Measurements from ENCODE around the gene PDZD8.
A peak's percentile ranks its signal among the peaks of the same experiment; 100 is the strongest.
"Not testable (repeated sequence)": the region's sequence is repeated elsewhere in the genome, so short reads cannot be mapped to it uniquely, and the experiment has no call there.

PDZD8 gene

DNA sequence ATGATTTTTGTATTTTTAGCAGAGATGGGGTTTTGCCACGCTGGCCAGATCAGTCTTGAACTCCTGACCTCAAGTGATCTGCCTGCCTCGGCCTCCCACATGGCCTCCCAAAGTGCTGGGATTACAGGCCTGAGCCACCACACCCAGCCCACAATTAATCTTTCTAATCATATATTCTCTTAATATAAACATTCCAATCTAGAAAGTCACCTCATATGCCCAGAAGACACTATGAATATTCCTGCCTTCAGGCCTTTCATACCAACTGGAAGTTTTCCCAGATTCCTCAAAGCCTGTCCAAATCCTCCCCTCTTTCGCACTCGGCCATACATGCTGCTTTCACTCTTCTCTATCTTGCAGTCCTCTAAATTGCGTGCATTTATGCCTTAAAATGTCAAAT lies 32.6 kb downstream of the PDZD8 start:
- peak; percentile 66 for DNase-seq

DNA sequence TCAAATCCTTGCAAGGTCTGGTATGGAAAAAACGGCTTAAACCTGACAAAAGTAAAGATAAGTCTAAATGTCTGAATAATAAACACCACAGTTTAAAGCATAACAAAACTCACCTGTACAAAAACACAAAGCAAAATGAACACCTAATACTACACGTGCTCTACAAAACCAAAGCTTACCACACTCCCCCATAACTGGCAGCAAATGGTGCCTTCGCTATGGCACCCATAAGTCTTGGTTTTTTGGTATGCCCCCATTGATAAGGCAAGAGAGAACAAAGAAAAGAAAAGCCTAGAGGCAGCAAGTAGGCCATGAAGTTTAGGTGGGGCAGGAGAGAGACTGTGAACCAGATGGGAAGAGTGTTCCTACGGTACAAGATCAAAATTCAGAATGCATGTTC lies 34.2 kb downstream of the PDZD8 start:
- DNase-seq = no peak

DNA sequence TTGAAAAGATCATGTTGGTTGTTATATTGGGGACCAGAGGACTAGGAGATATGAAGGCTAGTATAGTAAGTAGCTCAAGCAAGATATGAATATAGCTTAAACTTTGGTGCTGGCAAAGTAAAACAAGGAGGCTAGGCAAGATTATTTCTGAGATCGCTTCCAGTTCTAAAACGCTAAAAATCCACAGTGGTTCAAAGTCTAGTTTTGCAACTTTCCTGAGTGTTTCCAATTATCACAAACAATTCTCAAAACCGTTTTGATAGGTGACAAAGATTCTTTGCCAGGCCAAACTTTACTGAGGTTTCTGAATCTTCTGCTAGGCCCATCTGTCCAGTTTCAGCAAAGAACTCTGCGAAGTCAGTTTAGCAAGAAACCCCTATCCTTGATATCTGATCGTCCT lies 35.3 kb downstream of the PDZD8 start:
- no peak for DNase-seq

DNA sequence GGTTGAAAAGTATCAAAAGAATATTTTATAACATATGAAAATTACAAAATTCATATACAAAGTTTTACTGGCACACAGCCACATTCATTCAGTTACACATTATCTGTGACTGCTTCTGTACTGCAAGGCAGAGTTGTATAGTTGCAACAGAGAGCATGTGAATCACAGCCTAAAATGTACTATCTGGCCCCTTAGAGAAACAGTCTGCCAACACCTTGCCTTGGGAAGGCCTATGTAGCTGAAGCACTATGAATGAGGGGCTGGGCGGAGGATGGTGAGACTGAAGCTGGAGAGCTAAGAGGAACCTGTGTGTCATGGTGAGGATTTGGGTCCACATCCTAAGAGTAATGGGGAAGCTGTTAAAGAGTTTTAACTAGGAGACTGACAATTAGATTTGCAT lies 35.7 kb downstream of the PDZD8 start:
- no peak for DNase-seq

DNA sequence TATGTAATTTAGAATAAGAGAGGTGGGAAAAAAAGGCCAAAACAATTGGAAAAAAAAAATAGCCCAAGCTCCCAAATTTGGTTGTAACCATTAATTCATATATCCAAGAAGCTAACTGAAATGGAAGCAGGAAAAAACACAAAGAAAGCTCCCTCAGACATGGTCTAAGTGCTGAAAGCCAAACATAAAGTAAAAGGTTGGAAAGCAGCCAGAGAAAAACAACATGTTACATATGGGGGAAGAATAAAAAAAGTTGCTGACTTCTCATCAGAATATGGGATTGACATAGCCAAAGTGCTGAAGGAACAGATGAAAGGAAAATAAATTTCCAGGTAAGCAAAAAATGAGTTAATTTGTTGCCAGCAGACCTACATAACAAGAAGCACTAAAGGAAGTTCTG lies 40.3 kb downstream of the PDZD8 start:
- DNase-seq = no peak

DNA sequence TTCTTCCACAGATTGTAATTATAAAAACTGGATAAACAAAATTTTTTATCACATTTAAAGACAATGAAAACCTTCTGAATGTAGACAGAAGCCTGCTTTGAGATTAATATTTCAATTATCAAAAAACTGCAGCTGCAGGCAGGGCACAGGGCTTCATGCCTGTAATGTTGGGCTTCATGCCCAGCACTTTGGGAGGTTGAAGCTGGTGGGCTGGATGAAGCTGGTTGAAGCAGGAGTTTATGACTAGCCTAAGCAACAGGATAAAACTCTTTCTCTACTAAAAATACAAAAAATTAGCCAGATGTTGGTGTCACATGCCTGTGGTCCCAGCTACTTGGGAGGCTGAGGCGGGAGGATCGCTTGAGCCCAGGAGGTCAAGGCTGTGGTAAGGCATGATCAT lies 41.2 kb downstream of the PDZD8 start:
- DNase-seq = no peak

DNA sequence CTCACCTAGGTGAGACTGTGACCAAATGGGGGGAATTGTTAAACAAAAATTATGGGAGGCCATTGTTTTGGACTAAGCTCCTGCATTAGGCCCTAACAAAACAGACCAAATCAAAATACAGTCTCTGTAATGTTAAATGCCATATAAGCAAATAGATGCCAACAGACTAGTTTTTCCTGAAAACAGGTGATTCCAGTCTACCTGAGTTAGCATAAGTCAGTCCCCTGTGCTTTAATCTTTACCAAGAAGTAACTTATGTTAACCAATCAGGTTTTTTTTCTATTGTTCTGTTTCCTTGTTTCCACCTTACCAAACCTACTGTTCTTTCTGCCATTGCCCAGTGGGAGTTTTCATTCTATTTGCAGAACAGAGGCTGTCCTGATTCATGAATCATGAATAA lies 48.0 kb downstream of the PDZD8 start:
- DNase-seq = no peak

DNA sequence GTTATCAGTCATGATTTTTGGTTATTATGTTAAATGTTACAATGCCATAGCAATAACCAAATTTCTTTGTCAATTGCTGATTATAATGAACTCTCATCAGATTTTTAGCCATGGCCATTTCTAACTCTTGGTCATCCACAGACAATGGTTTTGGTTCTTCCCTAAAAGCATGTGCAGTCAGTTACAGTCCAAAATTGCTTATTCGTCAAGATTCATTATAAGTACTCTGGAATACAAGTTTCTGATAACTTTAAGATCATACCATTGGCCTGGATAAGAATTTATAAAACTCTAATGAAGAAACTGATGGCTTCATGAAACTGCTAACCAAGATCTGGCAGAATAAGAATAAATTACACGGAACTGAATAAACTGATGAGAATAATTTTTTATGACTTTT lies 50.9 kb downstream of the PDZD8 start:
- DNase-seq = no peak

DNA sequence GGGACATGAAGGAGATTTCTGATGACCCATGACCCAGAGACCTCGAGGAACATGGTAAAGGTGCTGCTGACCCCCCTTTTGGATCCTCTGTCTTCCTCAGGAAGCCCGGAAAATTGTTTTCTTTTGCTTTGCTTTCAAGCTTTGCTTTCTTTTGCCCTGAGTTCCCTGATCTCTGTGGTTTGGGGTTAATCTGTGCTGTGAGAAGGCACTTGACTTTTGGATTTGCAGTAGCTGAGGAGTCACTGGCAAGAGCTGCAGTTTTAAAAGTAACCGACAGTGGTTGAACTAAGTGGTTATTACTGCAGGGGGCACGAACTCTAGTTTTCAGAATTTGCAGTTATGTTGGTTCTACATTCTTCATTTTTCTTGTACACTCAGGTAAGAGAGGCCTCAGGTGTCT lies 53.0 kb downstream of the PDZD8 start:
- DNase-seq = no peak

DNA sequence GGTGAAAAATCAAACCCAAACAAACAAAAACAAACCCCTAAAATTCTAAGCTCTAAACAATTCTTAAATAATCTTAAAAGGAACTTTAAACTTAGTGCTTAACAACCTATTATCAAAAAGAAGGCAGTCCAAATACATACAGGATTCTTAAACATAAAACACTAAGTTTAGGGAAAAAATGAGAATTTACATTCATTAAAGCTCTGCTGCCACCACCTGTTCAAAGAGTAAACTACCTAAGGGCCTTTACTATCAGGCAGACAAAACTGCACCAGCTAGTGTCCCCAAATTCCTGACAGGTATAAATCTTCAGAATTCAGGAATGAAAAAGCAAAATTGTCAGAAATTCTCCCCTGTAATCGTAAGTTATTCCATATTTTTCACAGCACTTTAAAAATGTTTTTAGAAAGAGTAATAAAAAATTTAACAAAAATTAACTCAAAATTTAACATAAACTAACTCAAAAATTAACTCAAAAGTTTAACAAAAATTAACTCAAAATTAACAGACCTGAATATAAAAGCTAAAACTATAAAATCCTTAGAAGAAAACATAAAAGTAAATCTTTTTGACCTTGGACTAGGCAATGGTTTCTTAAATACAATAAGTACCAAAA lies 55.1 kb downstream of the PDZD8 start:
- no peak for DNase-seq

DNA sequence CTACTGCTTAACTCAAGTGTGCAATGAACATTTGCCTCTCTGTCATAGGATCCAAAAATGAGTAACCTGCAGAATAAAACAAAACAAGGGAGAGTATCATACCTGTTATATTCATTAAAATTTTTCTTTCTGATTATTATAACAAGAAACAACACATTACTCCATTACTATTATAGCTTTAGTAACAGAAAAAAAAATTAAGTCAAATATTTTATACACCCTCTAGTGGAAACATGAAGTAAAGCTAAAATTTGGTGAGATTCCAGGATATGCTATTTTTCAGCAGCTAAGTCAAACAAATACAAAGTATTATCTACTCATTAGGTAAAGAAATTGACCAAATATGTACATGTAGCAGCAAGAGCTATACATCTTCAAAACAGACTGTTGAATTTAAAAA lies 56.3 kb downstream of the PDZD8 start:
- DNase-seq = no peak

DNA sequence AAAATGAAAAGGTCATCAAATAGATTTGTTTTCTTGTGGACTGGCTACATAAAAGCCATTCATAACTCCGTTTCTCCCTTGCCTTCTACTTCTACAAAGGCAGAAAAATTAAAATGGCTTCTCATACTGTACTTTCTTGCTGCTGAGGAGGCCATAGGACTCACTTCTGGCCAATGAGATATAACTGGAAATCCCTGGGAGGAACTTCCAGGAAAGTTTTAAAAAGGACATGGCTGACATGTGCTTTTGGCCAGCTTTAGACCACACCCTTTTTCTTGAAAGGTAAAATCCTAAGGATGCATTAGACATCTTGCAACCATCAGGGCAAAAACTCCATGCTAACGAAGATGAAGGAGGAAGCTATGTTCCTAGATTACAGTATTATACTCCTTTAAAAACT lies 58.5 kb downstream of the PDZD8 start:
- no peak for DNase-seq

DNA sequence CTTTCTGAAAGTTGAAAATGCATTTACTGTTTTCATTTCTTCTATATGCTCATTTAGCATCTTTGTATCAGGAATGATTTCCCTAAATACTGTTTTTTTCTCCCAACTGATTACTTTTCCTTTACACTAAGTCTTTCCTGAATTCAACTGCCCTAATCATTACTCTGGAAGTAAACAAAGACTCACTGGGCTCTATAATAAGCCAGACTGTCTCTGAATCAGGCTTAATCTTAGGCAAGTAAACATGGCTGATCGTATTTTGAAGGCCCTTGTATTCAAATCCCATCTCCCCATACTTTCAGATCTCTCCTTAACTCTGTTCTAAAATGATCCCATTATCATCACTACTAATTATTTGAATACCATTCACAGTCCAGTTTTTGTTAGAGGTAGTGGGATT lies 61.6 kb downstream of the PDZD8 start:
- no peak for DNase-seq

DNA sequence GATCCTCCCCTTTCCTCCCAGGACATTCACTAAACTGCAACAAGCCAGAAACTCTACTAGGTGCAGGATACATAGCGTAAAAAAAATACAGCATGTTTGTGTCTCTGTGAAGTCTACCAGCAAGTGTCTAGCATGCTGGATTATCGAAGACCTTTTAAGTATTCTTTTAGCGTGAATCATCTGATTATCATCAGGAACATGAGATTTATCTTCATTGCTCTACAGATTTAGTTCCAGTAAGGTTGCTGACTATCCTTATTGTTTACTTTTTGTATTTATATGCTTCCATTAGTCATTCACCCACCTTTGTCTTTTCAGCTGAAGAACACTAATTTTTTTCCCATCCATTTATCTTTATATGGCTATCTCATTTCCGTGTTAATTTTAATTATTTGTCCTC lies 62.8 kb downstream of the PDZD8 start:
- no peak for DNase-seq

DNA sequence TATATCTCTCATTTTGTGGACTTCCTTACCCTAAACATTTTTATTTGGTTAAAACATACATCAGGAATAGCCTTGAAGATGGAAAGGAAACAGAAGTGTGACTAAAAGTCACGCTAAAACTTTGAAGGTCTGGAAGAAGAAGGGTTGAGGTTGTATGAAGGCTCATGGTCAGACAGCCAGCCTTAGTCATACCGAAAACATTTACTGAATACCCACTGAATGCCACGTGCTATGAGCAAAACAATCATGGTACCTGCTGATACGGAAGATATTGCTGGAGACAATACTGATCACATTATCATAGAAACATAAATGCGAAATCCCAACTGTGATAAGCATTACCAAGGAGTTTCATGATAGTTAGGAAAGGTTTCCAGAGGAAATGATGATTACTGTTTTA lies 64.0 kb downstream of the PDZD8 start:
- DNase-seq = no peak

DNA sequence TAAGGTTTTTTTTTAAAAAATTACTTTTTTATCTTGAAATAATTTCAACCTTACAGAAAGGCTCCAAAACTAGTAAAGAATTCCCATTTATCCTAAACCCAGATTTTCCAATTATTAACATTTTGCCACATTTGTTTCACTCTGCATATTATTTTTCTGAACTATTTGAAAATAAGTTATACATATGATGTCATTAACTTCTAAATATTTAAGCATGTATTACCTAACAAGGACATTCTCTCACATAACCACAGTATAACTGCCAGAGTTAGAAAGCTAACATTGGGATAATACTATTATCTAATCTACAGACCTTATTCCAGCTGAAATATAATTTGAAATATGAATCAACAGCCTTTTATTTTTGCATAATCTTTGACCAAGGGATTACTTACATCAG lies 68.6 kb downstream of the PDZD8 start:
- DNase-seq = no peak

DNA sequence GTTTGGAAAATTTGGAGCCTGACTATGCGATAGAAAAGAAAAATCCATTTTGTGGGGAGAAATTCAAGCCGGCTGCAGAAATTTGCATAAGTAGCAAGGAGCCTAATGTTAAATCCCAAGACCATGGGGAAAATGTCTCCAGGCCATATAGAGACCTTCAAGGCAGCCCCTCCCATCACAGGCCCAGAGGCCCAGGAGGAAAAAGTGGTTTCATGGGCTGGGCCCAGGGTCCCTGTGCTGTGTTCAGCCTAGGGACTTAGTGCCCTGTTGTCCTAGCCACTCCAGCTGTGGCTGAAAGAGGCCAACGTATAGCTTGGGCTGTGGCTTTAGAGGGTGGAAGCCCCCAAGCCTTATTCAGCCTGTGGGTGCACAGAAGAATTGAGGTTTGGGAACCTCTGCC lies 71.8 kb downstream of the PDZD8 start:
- not testable (repeated sequence) for DNase-seq

DNA sequence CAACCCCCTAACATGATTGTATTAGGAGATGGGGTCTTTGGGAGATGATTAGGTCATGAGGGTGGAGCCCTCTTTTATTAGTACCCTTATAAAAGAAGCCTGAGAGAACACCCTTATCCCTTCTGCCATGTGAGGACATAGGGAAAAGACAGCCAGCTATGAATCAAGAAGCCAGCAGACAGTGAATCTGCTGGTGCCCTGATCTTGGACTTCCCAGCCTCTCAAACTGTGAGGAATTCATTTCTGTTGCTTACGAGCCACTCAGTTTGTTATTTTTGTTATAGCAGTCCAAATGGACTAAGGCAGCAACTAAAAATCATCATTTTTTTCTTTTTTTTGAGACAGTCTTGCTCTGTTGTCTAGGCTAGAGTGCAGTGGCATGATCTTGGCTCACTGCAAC lies 74.6 kb downstream of the PDZD8 start:
- DNase-seq = no peak

DNA sequence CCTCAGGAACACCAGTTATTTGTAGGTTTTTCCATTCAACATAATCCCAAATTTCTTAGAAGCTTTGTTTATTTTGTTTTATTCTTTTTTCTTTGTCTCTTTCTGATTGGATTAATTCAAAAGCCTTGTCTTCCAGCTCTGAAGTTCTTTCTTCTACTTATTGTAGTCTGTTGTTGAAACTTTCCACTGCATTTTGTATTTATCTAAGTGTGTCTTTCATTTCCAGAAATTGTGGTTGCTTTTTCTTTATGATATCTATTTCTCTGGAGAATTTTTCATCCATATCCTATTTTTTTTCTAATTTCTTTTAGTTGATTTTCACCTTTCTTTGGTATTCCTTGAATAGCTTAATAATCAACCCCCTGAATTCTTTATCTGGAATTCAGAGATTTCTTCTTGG lies 75.8 kb downstream of the PDZD8 start:
- DNase-seq = no peak

DNA sequence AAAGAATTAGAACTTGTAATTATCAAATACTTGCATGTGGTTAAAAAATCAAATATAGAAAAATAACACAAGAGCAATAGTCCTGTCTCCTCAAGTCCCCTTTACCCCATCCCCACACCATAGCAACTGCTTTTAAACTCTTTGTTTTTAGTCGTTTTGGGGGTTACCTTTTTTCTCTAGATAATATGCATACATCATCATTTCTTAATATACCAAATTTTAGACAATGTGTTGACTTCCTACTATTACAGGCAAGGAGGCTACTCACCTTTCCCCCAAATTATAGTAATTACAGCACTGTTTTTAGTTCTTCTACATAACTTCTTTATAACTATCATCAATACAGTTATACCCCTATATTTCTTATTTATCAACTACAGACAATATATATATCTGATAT lies 77.0 kb downstream of the PDZD8 start:
- no peak for DNase-seq

DNA sequence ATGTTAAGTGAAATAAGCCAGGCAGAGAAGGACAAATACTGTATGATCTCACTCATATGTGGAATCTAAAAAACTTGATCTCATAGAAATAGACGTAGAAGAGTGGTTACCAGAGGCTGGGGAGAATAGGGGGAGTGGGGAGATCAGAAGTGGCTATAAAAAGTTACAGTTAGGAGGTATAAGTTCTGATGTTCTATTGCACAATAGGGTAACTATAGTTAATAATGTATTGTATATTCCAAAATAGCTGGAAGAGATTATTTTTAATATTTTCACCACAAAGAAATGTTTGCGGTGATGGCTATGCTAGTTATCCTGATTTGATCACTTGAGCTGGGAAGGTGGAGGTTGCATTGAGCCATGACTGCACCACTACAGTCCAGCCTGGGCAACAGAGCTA lies 80.5 kb downstream of the PDZD8 start:
- DNase-seq = no peak

DNA sequence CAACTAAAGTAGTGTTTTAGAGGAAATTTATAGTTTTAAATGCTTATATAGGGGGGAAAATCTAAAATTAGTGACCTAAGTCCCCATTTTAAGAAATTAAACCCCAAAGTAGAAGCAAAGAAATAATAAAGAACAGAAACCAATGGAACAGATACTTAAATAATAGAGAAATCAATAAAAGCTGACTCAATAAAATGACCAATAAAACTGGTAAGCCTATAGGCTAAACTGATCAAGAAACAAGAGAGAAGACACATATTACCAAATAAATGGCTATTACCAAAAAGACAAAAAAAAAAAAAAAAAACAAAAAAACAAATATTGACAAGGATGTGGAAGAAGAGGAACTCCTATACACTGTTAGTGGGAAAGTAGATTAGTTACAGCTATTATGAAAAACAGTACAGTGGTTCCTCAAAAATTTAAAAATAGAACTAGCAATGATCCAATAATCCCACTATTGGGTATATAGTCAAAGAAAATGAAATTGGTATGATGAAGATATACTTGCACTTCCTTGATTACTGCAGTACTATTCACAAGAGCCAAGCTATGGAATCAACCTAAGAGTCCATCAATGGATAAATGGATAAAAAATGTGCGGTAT lies 81.1 kb downstream of the PDZD8 start:
- no peak for DNase-seq

DNA sequence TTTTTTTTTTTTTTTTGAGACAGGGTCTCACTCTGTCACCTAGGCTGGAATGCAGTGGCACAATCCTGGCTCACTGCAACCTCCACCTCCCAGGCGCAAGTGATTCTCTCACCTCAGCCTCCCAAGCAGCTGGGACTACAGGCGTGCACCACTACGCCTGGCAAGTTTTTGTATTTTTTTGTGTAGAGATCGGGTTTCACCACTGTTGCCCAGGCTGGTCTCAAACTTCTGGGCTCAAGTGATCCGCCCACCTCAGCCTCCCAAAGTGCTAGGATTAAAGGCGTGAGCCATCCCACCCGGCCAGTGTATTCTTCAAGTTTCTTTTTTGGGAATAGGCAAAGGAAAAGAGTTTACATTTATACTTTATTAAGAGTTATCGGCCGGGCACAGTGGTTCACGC lies 84.4 kb downstream of the PDZD8 start:
- not testable (repeated sequence) for DNase-seq

DNA sequence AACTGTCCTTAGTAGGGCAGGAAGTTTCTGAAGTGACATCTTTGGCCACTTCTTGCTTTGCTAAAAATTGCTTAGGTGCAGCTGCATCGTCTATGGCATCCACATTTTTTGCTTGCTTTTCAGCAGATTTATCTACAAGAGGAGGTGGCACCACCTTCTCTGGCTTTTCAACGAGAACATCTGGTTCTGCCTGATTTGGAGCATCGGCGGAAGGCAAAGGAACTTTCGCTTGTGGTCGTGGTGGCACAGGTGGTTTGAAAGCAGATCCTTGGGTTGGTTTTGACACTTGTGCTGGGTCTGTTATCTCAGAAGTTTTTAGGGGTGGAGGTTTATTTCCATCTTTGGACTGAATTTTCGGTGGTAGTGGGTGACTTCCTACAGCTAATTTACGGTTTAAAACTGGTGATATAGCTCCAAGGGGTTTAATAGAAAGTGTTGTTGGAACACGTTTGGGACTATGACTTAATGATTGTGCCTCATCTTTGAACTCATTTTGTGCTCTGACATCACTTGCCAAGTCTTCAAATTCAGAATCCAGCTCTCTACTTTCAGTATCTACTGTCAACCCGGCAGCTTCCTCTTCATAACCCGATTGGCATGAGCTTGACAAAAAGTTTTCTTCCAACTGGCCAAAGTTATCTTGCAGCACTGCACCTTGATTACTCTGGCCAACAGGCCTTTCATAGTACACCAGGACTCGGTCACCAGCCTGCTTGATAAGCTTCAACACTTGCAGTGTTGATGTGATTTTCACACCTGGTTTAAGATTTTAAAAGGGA lies 90.3 kb downstream of the PDZD8 start:
- DNase-seq = no peak

DNA sequence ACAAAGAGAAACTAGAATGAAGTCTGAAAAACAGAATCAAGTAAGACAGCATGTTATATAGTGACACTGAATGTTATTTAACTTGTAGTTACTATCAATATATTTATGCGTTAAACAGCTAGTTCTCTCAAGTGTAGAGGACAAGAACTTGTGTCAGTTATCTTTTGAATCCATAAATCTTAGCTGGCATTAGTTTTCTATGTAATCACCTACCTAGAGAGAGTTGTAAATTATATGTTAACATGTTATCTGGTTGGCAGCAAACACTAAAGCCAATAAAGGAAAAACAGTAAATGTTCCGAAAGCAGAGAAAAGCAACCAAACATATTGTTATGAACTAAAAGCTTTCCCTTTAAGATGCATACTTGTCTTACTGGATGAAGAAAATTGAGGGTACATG lies 97.6 kb downstream of the PDZD8 start:
- no peak for DNase-seq

Data from T1000 (cell line).